ENCODE results near the gene CYP26C1.

The CYP26C1 gene

DNA sequence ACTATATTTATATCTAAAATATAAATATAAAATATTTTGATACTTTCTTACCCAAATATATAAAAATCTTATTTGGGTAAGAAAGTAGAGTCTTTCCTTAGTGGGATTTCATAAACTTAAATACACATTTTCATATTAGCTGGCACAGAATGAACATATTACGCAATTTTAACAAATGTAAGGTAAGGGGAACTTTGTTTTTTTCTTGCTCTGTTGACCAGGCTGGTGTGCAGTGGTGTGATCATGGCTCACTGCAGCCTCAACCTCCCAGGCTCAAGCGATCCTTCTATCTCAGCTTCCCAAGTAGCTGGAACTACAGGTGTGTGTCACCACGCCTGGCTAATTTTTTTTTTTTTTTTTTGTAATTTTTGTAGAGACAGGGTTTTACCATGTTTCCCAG lies 31.4 kb downstream of the CYP26C1 start:
- Histone ChIP-seq H3K36me3 (ENCODE audit: control insufficient read depth in 2 of 2, insufficient read depth in 1 of 2, low read length in 2 of 2) (no peaks in the 10 kb centered on the region), H3K4me3 (ENCODE audit: low read depth, low read length) (no peak overlapping the region), H3K4me1 (ENCODE audit: control insufficient read depth, insufficient read depth, low read length) (no peaks in the 10 kb centered on the region), H3K9me3 (ENCODE audit: control insufficient read depth, insufficient read depth, low read depth, low read length) (no peaks in the 10 kb centered on the region), H3K27ac (ENCODE audit: extremely low read depth, low read depth, low read length) (no peak overlapping the region)
- TF ChIP-seq GLI4 (tag by site-specific recombination; IDR thresholded peaks at IDR 0.05) = no peak
- no peak for TF ChIP-seq ZBTB11 (tag by site-specific recombination; conservative IDR thresholded peaks at IDR 0.05; ENCODE audit: low read depth)
- no peak for TF ChIP-seq HOXD13 (CRISPR knock-in tag; IDR thresholded peaks at IDR 0.05; ENCODE audit: borderline replicate concordance)
- TF ChIP-seq SCRT2 (tag by site-specific recombination; IDR thresholded peaks at IDR 0.05) = no peak
- TF ChIP-seq ZNF776 (tag by site-specific recombination; IDR thresholded peaks at IDR 0.05; ENCODE audit: borderline replicate concordance) = no peak
- no peak for TF ChIP-seq ZNF610 (tag by site-specific recombination; IDR thresholded peaks at IDR 0.05; ENCODE audit: borderline replicate concordance)
- TF ChIP-seq PRDM6 (tag by site-specific recombination; IDR thresholded peaks at IDR 0.05) = no peak
- no peak for TF ChIP-seq KLF7 (tag by site-specific recombination; IDR thresholded peaks at IDR 0.05; ENCODE audit: borderline replicate concordance)
- TF ChIP-seq ZNF138 (tag by site-specific recombination; IDR thresholded peaks at IDR 0.05; ENCODE audit: borderline replicate concordance) = no peak
- TF ChIP-seq, protein P1, sequence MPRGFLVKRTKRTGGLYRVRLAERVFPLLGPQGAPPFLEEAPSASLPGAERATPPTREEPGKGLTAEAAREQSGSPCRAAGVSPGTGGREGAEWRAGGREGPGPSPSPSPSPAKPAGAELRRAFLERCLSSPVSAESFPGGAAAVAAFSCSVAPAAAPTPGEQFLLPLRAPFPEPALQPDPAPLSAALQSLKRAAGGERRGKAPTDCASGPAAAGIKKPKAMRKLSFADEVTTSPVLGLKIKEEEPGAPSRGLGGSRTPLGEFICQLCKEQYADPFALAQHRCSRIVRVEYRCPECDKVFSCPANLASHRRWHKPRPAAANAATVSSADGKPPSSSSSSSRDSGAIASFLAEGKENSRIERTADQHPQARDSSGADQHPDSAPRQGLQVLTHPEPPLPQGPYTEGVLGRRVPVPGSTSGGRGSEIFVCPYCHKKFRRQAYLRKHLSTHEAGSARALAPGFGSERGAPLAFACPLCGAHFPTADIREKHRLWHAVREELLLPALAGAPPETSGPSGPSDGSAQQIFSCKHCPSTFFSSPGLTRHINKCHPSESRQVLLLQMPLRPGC (tag by site-specific recombination; IDR thresholded peaks at IDR 0.05) = no peak
- no peak for TF ChIP-seq ZNF169 (tag by site-specific recombination; IDR thresholded peaks at IDR 0.05)
- TF ChIP-seq BCL11B (tag by site-specific recombination; IDR thresholded peaks at IDR 0.05; ENCODE audit: low read depth) = no peak
- TF ChIP-seq ZNF433 (tag by site-specific recombination; IDR thresholded peaks at IDR 0.05; ENCODE audit: low read depth) = no peak
- TF ChIP-seq RBAK (tag by site-specific recombination; IDR thresholded peaks at IDR 0.05) = no peak
- TF ChIP-seq ZEB2 (tag by site-specific recombination; IDR thresholded peaks at IDR 0.05) = no peak
- TF ChIP-seq, protein P2, sequence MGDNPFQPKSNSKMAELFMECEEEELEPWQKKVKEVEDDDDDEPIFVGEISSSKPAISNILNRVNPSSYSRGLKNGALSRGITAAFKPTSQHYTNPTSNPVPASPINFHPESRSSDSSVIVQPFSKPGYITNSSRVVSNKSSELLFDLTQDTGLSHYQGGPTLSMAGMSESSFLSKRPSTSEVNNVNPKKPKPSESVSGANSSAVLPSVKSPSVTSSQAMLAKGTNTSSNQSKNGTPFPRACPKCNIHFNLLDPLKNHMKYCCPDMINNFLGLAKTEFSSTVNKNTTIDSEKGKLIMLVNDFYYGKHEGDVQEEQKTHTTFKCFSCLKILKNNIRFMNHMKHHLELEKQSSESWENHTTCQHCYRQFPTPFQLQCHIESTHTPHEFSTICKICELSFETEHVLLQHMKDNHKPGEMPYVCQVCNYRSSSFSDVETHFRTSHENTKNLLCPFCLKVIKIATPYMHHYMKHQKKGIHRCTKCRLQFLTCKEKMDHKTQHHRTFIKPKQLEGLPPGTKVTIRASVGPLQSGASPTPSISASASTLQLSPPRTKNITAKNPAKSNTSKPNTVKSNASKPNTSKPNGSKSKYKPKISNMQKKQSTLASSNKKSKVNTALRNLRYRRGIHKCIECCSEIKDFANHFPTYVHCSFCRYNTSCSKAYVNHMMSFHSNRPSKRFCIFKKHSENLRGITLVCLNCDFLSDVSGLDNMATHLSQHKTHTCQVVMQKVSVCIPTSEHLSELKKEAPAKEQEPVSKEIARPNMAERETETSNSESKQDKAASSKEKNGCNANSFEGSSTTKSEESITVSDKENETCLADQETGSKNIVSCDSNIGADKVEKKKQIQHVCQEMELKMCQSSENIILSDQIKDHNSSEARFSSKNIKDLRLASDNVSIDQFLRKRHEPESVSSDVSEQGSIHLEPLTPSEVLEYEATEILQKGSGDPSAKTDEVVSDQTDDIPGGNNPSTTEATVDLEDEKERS (tag by site-specific recombination; IDR thresholded peaks at IDR 0.05) = no peak
- no peak for TF ChIP-seq ZNF366 (tag by site-specific recombination; conservative IDR thresholded peaks at IDR 0.05)
- no peak for TF ChIP-seq ZNF843 (tag by site-specific recombination; IDR thresholded peaks at IDR 0.05)
- TF ChIP-seq YY2 (tag by site-specific recombination; IDR thresholded peaks at IDR 0.05) = no peak
- no peak for TF ChIP-seq ZNF10 (tag by site-specific recombination; IDR thresholded peaks at IDR 0.05)
- POLR2A ChIA-PET = no interaction called here
- CTCF ChIA-PET = interaction anchor here (0.9 kb wide), 1 partner anchor 207 kb away, joined by 6 read pairs; no protein-coding TSS in a partner anchor
